ENCODE results near the gene SMC6. TPM values are rescaled to one million over a fixed set of nuclear protein-coding genes. Genes with fewer than 3 reads are reported as not detected.

The SMC6 gene
- total RNA-seq, 1 experiment from 2014 or later = 9.2 TPM

GRCh38 chr2:17718689-17719088, 34.9 kb downstream of the SMC6 start:
- DNase-seq (ENCODE audit: low spot score) = no peak

GRCh38 chr2:17717666-17718065, 35.9 kb downstream of the SMC6 start:
- DNase-seq (ENCODE audit: low spot score) = no peak

- no peak for DNase-seq (ENCODE audit: low spot score)
Observed at GRCh38 chr2:17713291-17713690, 40.3 kb downstream of the SMC6 start.

- no peak for DNase-seq (ENCODE audit: low spot score)
Observed at GRCh38 chr2:17710547-17711248, 42.9 kb downstream of the SMC6 start.

- no peak for DNase-seq (ENCODE audit: low spot score)
Observed at GRCh38 chr2:17709897-17710296, 43.7 kb downstream of the SMC6 start.

GRCh38 chr2:17708501-17708900, 45.1 kb downstream of the SMC6 start:
- DNase-seq (ENCODE audit: low spot score) = no peak

- DNase-seq (ENCODE audit: low spot score) = no peak
Observed at GRCh38 chr2:17706845-17707244, 46.8 kb downstream of the SMC6 start.

- DNase-seq (ENCODE audit: low spot score) = no peak
Observed at GRCh38 chr2:17690776-17691175, 62.8 kb downstream of the SMC6 start.

GRCh38 chr2:17689010-17689409, 64.6 kb downstream of the SMC6 start:
- DNase-seq (ENCODE audit: low spot score) = no peak

- no peak for DNase-seq (ENCODE audit: low spot score)
Observed at GRCh38 chr2:17688600-17688999, 65.0 kb downstream of the SMC6 start.

GRCh38 chr2:17683981-17684380, 69.6 kb downstream of the SMC6 start:
- DNase-seq (ENCODE audit: low spot score) = no peak

GRCh38 chr2:17682098-17682857, 71.3 kb downstream of the SMC6 start:
- DNase-seq (ENCODE audit: low spot score) = no peak

GRCh38 chr2:17680119-17680518, 73.5 kb downstream of the SMC6 start:
- no peak for DNase-seq (ENCODE audit: low spot score)

GRCh38 chr2:17674817-17675216, 78.8 kb downstream of the SMC6 start:
- no peak for DNase-seq (ENCODE audit: low spot score)

- no peak for DNase-seq (ENCODE audit: low spot score)
Observed at GRCh38 chr2:17672583-17673317, 80.9 kb downstream of the SMC6 start.

GRCh38 chr2:17667898-17668297, 85.7 kb downstream of the SMC6 start:
- DNase-seq (ENCODE audit: low spot score) = no peak

- DNase-seq (ENCODE audit: low spot score) = no peak
Observed at GRCh38 chr2:17664534-17664933, 89.1 kb downstream of the SMC6 start.

GRCh38 chr2:17662723-17663122, 90.9 kb downstream of the SMC6 start:
- no peak for DNase-seq (ENCODE audit: low spot score)

GRCh38 chr2:17661460-17661859, 92.2 kb downstream of the SMC6 start:
- DNase-seq (ENCODE audit: low spot score) = no peak

GRCh38 chr2:17660219-17660618, 93.4 kb downstream of the SMC6 start:
- DNase-seq (ENCODE audit: low spot score) = no peak

- DNase-seq (ENCODE audit: low spot score) = no peak
Observed at GRCh38 chr2:17658251-17658843, 95.3 kb downstream of the SMC6 start.

GRCh38 chr2:17657759-17658158, 95.9 kb downstream of the SMC6 start:
- DNase-seq (ENCODE audit: low spot score) = no peak
